Fibroblast of mammary gland (primary cell): ENCODE data around the gene TMEFF1.
"Not testable (repeated sequence)": the region's sequence is repeated elsewhere in the genome, so short reads cannot be mapped to it uniquely, and the experiment has no call there.

ENCODE experiments used
- DNase-seq: peaks from one replicate; pipeline ENCODE4 v3.0.0-alpha.2; 2010; ENCODE audit warnings: low read depth
- H3K4me3 ChIP-seq: 2 replicates; pipeline ENCODE4 v1.5.1; 2011; ENCODE audit warnings: low read depth, mild to moderate bottlenecking, low read length, moderate library complexity; ENCODE audit not compliant: control insufficient read depth
- CTCF ChIP-seq: conservative IDR thresholded peaks from 2 replicates; pipeline ENCODE4 v1.5.1; 2011; ENCODE audit warnings: low read depth, low read length, inconsistent platforms; ENCODE audit not compliant: control insufficient read depth, insufficient read depth

The TMEFF1 gene

GRCh38 chr9:100489836-100490235, 16.9 kb downstream of the TMEFF1 start:
- DNase-seq = no peak
- TF ChIP-seq CTCF = no peak
- no peak overlapping the region for H3K4me3 ChIP-seq

- peak; percentile 52 for DNase-seq
- H3K4me3 ChIP-seq = no peak overlapping the region
- peak; percentile 40 for TF ChIP-seq CTCF
These were observed 20.0 kb downstream of the TMEFF1 start for GRCh38 chr9:100492952-100493351.

GRCh38 chr9:100498592-100498991, 25.6 kb downstream of the TMEFF1 start:
- DNase-seq = peak; percentile 34
- TF ChIP-seq CTCF = no peak

GRCh38 chr9:100499460-100499859, 26.5 kb downstream of the TMEFF1 start:
- H3K4me3 ChIP-seq = no peak overlapping the region
- DNase-seq = no peak
- TF ChIP-seq CTCF = no peak

More at GRCh38 chr9:100498592-100498991, 25.6 kb downstream of the TMEFF1 start:
- H3K4me3 ChIP-seq = no peak overlapping the region

GRCh38 chr9:100499866-100500265, 26.9 kb downstream of the TMEFF1 start:
- TF ChIP-seq CTCF = no peak

GRCh38 chr9:100505564-100506159, 32.7 kb downstream of the TMEFF1 start:
- peak; percentile 82 for TF ChIP-seq CTCF
- DNase-seq = peak; percentile 45
- no peak overlapping the region for H3K4me3 ChIP-seq

More at GRCh38 chr9:100499866-100500265, 26.9 kb downstream of the TMEFF1 start:
- no peak overlapping the region for H3K4me3 ChIP-seq
- no peak for DNase-seq

- not testable (repeated sequence) for DNase-seq, H3K4me3 ChIP-seq
These were observed 34.4 kb downstream of the TMEFF1 start for GRCh38 chr9:100507350-100507749.
